SK-N-SH (cell line): ENCODE measurements around the gene VAV1. TPM values are rescaled to one million over a fixed set of nuclear protein-coding genes. Genes with fewer than 3 reads are reported as not detected.

Experiments
- CTCF ChIA-PET: fragments of 300-600, 350-600 bp; formaldehyde crosslinking; extraction: SDS; loops from one replicate; lab custom pipeline; 2021; lab: Yijun Ruan, JAX
- POLR2A ChIA-PET: fragments of 350-600 bp; sonication (Branson Sonifier 250); formaldehyde crosslinking; extraction: SDS; loops from one replicate; lab custom pipeline; 2020; ENCODE audit warnings: antibody characterized with exemption, inconsistent platforms; lab: Yijun Ruan, JAX
- DNase-seq: peaks from one replicate; pipeline ENCODE4 v3.0.0; 2012
- H2AFZ ChIP-seq: fragments of 200-600 bp; sonication (generic); 2 replicates; pipeline ENCODE4 v1.8.1; 2016; ENCODE audit warnings: antibody characterized with exemption, mild to moderate bottlenecking, low read depth
- H3F3A ChIP-seq: fragments of 200-600 bp; sonication (generic); replicated peaks from 2 replicates; pipeline ENCODE3; 2016; ENCODE audit warnings: antibody characterized with exemption, mild to moderate bottlenecking; ENCODE audit not compliant: insufficient read depth
- H3K27ac ChIP-seq, 2 experiments: fragments of 200-500 bp in 1 of 2; fragments of 200-600 bp in 1 of 2; sonication (Bioruptor generic) in 1 of 2; sonication (generic), shearing (Covaris generic) in 1 of 2; 2 replicates each; pipeline versions ENCODE4 v1.5.1 to v1.6.1; 2014 to 2016; ENCODE audit warnings: low read depth in 2 of 2, inconsistent platforms in 1 of 2, low read length in 1 of 2, mild to moderate bottlenecking in 1 of 2, mixed read lengths in 1 of 2
- H3K27me3 ChIP-seq: fragments of 200-600 bp; sonication (generic), shearing (Covaris generic); 2 replicates; pipeline ENCODE4 v1.6.1; 2016; ENCODE audit warnings: mixed run types; ENCODE audit not compliant: insufficient read depth
- H3K36me3 ChIP-seq, 2 experiments: fragments of 200-500 bp in 1 of 2; fragments of 200-600 bp in 1 of 2; sonication (Bioruptor generic) in 1 of 2; sonication (generic) in 1 of 2; replicated peaks in 1 of 2; 2 replicates each; pipeline versions ENCODE3 to v1.5.1; 2014 to 2016; ENCODE audit warnings: low read length in 1 of 2, mild to moderate bottlenecking in 1 of 2; ENCODE audit not compliant: insufficient read depth in 2 of 2, control insufficient read depth in 1 of 2
- H3K4me1 ChIP-seq, 2 experiments: fragments of 200-500 bp in 1 of 2; fragments of 200-600 bp in 1 of 2; sonication (Bioruptor generic) in 1 of 2; sonication (generic), shearing (Covaris generic) in 1 of 2; 2 replicates each; pipeline versions ENCODE4 v1.5.1 to v1.6.1; 2014 to 2016; ENCODE audit warnings: low read depth in 1 of 2, low read length in 1 of 2, mixed run types in 1 of 2; ENCODE audit not compliant: insufficient read depth in 2 of 2, control insufficient read depth in 1 of 2
- H3K4me2 ChIP-seq: fragments of 200-600 bp; sonication (generic), shearing (Covaris generic); 2 replicates; pipeline ENCODE4 v1.6.1; 2017; ENCODE audit warnings: mixed run types
- H3K4me3 ChIP-seq, 2 experiments: fragments of 200-500 bp in 1 of 2; fragments of 200-600 bp in 1 of 2; sonication (Bioruptor generic) in 1 of 2; sonication (generic), shearing (Covaris generic) in 1 of 2; 2 replicates each; pipeline versions ENCODE4 v1.5.1 to v1.8.1; 2014 to 2016; ENCODE audit warnings: low read depth in 2 of 2, inconsistent platforms in 1 of 2, low read length in 1 of 2, mild to moderate bottlenecking in 1 of 2, mixed read lengths in 1 of 2, moderate library complexity in 1 of 2
- H3K79me2 ChIP-seq: fragments of 200-600 bp; sonication (generic); 2 replicates; pipeline ENCODE4 v1.8.1; 2017; ENCODE audit warnings: mild to moderate bottlenecking; ENCODE audit not compliant: insufficient read depth
- H3K9ac ChIP-seq: fragments of 200-600 bp; sonication (generic); 2 replicates; pipeline ENCODE4 v1.6.1; 2017; ENCODE audit warnings: mixed run types
- H3K9me2 ChIP-seq: fragments of 200-600 bp; sonication (generic); 2 replicates; pipeline ENCODE4 v1.6.1; 2017; ENCODE audit warnings: mixed run types
- H3K9me3 ChIP-seq: fragments of 200-600 bp; sonication (generic); 2 replicates; pipeline ENCODE4 v1.6.1; 2017; ENCODE audit warnings: mixed run types, mild to moderate bottlenecking, moderate library complexity
- H4K20me1 ChIP-seq: fragments of 200-600 bp; sonication (generic); 2 replicates; pipeline ENCODE4 v1.6.1; 2017; ENCODE audit warnings: mild to moderate bottlenecking, mixed run types; ENCODE audit not compliant: insufficient read depth
- TEAD4 ChIP-seq: IDR thresholded peaks from 2 replicates; pipeline ENCODE4 v1.4.0; 2012; ENCODE audit warnings: mild to moderate bottlenecking, borderline replicate concordance; ENCODE audit not compliant: insufficient read depth
- WGBS: methylation state at CpG from one replicate; pipeline ENCODE4 v1.1.6; 2017; ENCODE audit warnings: low lambda C conversion rate; 5-methylcytosine and 5-hydroxymethylcytosine counted together
- polyA plus RNA-seq, 3 experiments: library from polyadenylated mRNA; depleted of rRNA; stranded (reverse); fragments of >200 nt; gene quantifications; 2 replicates each; pipeline ENCODE4 v1.2.3, GENCODE V29; 2012

The VAV1 gene
- polyA plus RNA-seq, 1 of the 3 experiments (the other 2 are of a cell fraction) = 0.02 TPM

DNA sequence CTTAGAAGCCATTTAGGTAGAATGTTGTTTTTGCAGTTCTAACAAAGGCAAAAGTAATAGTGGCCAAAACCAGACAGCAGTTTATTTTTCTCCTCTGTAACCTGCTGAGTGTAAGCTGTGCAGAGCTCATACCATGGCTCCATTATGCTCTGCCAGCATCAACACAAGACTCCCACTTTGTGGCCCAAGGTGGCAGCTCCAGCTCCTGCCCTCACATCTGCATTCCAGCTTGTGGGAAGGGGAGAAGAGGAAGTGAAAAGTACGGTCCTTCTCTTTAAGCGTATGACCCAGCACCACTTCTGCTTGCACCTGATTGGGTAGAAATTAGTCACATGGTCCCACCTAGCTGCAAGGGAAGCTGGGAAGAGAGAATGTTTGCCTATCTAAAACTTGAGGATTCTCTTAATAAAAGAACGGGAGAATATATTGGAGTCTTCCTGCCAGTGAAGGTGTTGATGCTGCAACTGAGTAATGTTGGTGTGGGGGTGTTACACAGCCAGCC, 134.1 kb downstream of the VAV1 start:
- ChIA-PET CTCF (no interaction called here), POLR2A (no interaction called here)
- Histone ChIP-seq H3K27ac (no peak overlapping the region), H3K4me3 (no peak overlapping the region), H3K4me2 (no peak overlapping the region), H3K36me3 (no peaks in the 10 kb centered on the region), H3K4me1 (no peaks in the 10 kb centered on the region), H3F3A (peaks cover 5% of the 10 kb centered on the region), H4K20me1 (no peaks in the 10 kb centered on the region), H3K9me2 (no peaks in the 10 kb centered on the region), H3K9me3 (no peaks in the 10 kb centered on the region), H3K9ac (no peak overlapping the region), H2AFZ (no peak overlapping the region), H3K79me2 (no peaks in the 10 kb centered on the region), H3K27me3 (no peaks in the 10 kb centered on the region; the same call in 1 of the 2 replicates)
- no peak for TF ChIP-seq TEAD4
- no peak for DNase-seq
- 3% methylated on average over 3 of the region's 3 CpGs for WGBS

Other genes starting within 250 kb of the VAV1 start
- 9.9 and 10.7 TPM in 2 replicates for gene TNFSF9, start 241.7 kb upstream of the VAV1 start, polyA plus RNA-seq (2012; rRNA removed)
- 117 and 142 TPM in 2 replicates for gene CD70, start 181.6 kb upstream of the VAV1 start, polyA plus RNA-seq (2012; rRNA removed)
- gene TNFSF14, start 102.5 kb upstream of the VAV1 start, polyA plus RNA-seq (2012; rRNA removed) = not detected in 2 replicates
- 0.67 and 0.71 TPM in 2 replicates for gene C3, start 52.1 kb upstream of the VAV1 start, polyA plus RNA-seq (2012; rRNA removed)
- 51.4 and 54.2 TPM in 2 replicates for gene GPR108, start 35.1 kb upstream of the VAV1 start, polyA plus RNA-seq (2012; rRNA removed)
- gene TRIP10, start 33.0 kb upstream of the VAV1 start, polyA plus RNA-seq (2012; rRNA removed) = 35.4 and 42.9 TPM in 2 replicates
- gene SH2D3A, start 5.3 kb upstream of the VAV1 start, polyA plus RNA-seq (2012; rRNA removed) = 0.35 and 0.42 TPM in 2 replicates
- 8.9 and 11.2 TPM in 2 replicates for gene ADGRE1, start 114.9 kb downstream of the VAV1 start, polyA plus RNA-seq (2012; rRNA removed)
- not detected in 2 replicates for gene MBD3L2B, start 248.7 kb downstream of the VAV1 start, polyA plus RNA-seq (2012; rRNA removed)